K562 (cell line): ENCODE results near the gene NUBP2. TPM values are rescaled to one million over a fixed set of nuclear protein-coding genes. Genes with fewer than 3 reads are reported as not detected.

Experiments
- ATAC-seq: fragments of 200-7000 bp; cut with Tn5 transposase; 3 replicates; pipeline ENCODE4 v1.9.1; 2020; ENCODE audit warnings: moderate library complexity
- BruUV-seq: library from RNA; stranded (reverse); fragments of 400-500 nt; replicated peaks from 2 replicates; lab custom pipeline; 2021; lab: Mats Ljungman, UMichigan
- CTCF ChIA-PET: fragments of 300-600 bp; formaldehyde crosslinking; extraction: SDS; loops from one replicate; lab custom pipeline; 2021; ENCODE audit warnings: low intra/inter-chr PET ratio; lab: Yijun Ruan, JAX
- POLR2A ChIA-PET: fragments of 300-600, 350-650 bp; sonication (Branson Sonifier 250); formaldehyde crosslinking; extraction: SDS; loops from one replicate; lab custom pipeline; 2021; ENCODE audit warnings: antibody characterized with exemption, inconsistent platforms; lab: Yijun Ruan, JAX
- DNase-seq, 4 experiments: peaks; one replicate each; pipeline versions ENCODE4 v3.0.0 to v3.0.0-alpha.2; 2011 to 2018; ENCODE audit warnings: low spot score in 3 of 4, mixed read lengths in 3 of 4; ENCODE audit errors: extremely low read depth in 1 of 4
- FAIRE-seq: peaks from 2 replicates; lab custom pipeline; 2011; peaks lifted over from hg19 to GRCh38; lab: Jason Lieb, UNC
- H2AFZ ChIP-seq: 2 replicates; pipeline ENCODE4 v1.6.0; 2011; ENCODE audit warnings: low read depth, low read length, control low read depth, inconsistent platforms
- H3K27ac ChIP-seq: fragments of 200-600 bp; 3 replicates; pipeline ENCODE4 v1.8.0; 2011; ENCODE audit warnings: low read depth, mild to moderate bottlenecking, control low read depth, inconsistent platforms, low read length, moderate library complexity, mixed read lengths; ENCODE audit errors: extremely low read depth
- H3K27me3 ChIP-seq, 2 experiments: fragments of 300-600 bp in 1 of 2; 2 replicates in 1 of 2; 3 replicates in 1 of 2; pipeline versions ENCODE4 v1.6.0 to v1.8.0; 2011; ENCODE audit warnings: inconsistent platforms in 2 of 2, low read length in 2 of 2, mild to moderate bottlenecking in 1 of 2, mixed read lengths in 1 of 2, moderate library complexity in 1 of 2; ENCODE audit not compliant: control insufficient read depth in 2 of 2, insufficient read depth in 2 of 2
- H3K36me3 ChIP-seq: fragments of 300-600 bp; 3 replicates; pipeline ENCODE4 v1.8.0; 2011; ENCODE audit warnings: mild to moderate bottlenecking, low read length, inconsistent platforms; ENCODE audit not compliant: control insufficient read depth, insufficient read depth
- H3K4me1 ChIP-seq, 2 experiments: fragments of 200-600 bp in 1 of 2; replicated peaks in 1 of 2; 2 replicates in 1 of 2; 3 replicates in 1 of 2; pipeline versions ENCODE4 v1.5.1 to v1.8.0; 2011; ENCODE audit warnings: inconsistent platforms in 2 of 2, low read length in 2 of 2, mild to moderate bottlenecking in 1 of 2, mixed read lengths in 1 of 2, moderate library complexity in 1 of 2; ENCODE audit not compliant: control insufficient read depth in 2 of 2, insufficient read depth in 2 of 2
- H3K4me2 ChIP-seq: 2 replicates; pipeline ENCODE4 v1.6.1; 2011; ENCODE audit warnings: low read length, control low read depth, inconsistent platforms, mixed read lengths; ENCODE audit not compliant: insufficient read depth
- H3K4me3 ChIP-seq: fragments of 200-600 bp; sonication (generic), shearing (Covaris generic); 2 replicates; pipeline ENCODE4 v1.5.1; 2016; ENCODE audit warnings: control low read depth, inconsistent platforms
- H3K79me2 ChIP-seq: fragments of 200-600 bp; 3 replicates; pipeline ENCODE4 v1.8.0; 2011; ENCODE audit warnings: low read length, inconsistent platforms; ENCODE audit not compliant: control insufficient read depth, insufficient read depth
- H3K9ac ChIP-seq, 2 experiments: 2 replicates each; pipeline versions ENCODE4 v1.6.0 to v1.6.1; 2011; ENCODE audit warnings: low read depth in 2 of 2, low read length in 2 of 2, control low read depth in 1 of 2, inconsistent platforms in 1 of 2, mild to moderate bottlenecking in 1 of 2, mixed read lengths in 1 of 2; ENCODE audit not compliant: insufficient read depth in 1 of 2
- H3K9me1 ChIP-seq: one replicate; pipeline ENCODE4 v1.6.0; 2011; ENCODE audit warnings: inconsistent platforms, mild to moderate bottlenecking, low read length, moderate library complexity; ENCODE audit not compliant: control insufficient read depth, insufficient read depth
- H3K9me3 ChIP-seq: replicated peaks from 2 replicates; pipeline ENCODE4 v1.5.1; 2011; ENCODE audit warnings: low read depth, low read length, inconsistent platforms; ENCODE audit not compliant: control insufficient read depth, insufficient read depth
- H4K20me1 ChIP-seq: replicated peaks from 2 replicates; pipeline ENCODE4 v1.6.1; 2011; ENCODE audit warnings: low read length, inconsistent platforms, mixed read lengths; ENCODE audit not compliant: control insufficient read depth, insufficient read depth
- HEY1 ChIP-seq: fragments of 250-450 bp; sonication (Bioruptor Pico); IDR thresholded peaks from 2 replicates; pipeline ENCODE4 v1.5.0; 2020; ENCODE audit warnings: mild to moderate bottlenecking, moderate library complexity, borderline replicate concordance
- LEF1 ChIP-seq: fragments of 450-650 bp; IDR thresholded peaks from 2 replicates; pipeline ENCODE4 v1.6.1; 2016; ENCODE audit warnings: mild to moderate bottlenecking
- STAG1 ChIP-seq: sonication (generic); formaldehyde crosslinking; IDR thresholded peaks from 2 replicates; pipeline ENCODE4 v1.5.0; 2020; ENCODE audit warnings: missing genetic modification reagents, borderline replicate concordance
- XRCC5 ChIP-seq: fragments of 200-400 bp; formaldehyde crosslinking; IDR thresholded peaks from 2 replicates; pipeline ENCODE4 v1.6.1; 2017; ENCODE audit warnings: low read depth, mild to moderate bottlenecking, low read length
- ZBTB17 ChIP-seq: fragments of 450-650 bp; formaldehyde crosslinking; IDR thresholded peaks from 2 replicates; pipeline ENCODE4 v1.4.0; 2020; ENCODE audit warnings: mild to moderate bottlenecking
- ZNF146 ChIP-seq: IDR thresholded peaks from one replicate; pipeline ENCODE4 v1.6.1; 2018; ENCODE audit warnings: missing compliant biosample characterization; ENCODE audit not compliant: unreplicated experiment
- ZNF407 ChIP-seq: fragments of 450-650 bp; IDR thresholded peaks from 2 replicates; pipeline ENCODE4 v1.6.1; 2016; ENCODE audit warnings: low read depth
- WGBS: fragments of 100-300 bp; shearing (Covaris generic); methylation state at CpG from one replicate; pipeline ENCODE4 v1.1.6; 2016; ENCODE audit warnings: low coverage, mixed read lengths; ENCODE audit not compliant: insufficient coverage; ENCODE audit errors: missing lambda C conversion rate; 5-methylcytosine and 5-hydroxymethylcytosine counted together
- in situ Hi-C: fragments of 300-500 bp; cut with MboI; formaldehyde crosslinking; loops from 4 replicates; pipeline ENCODE4 v1.15.0; 2018; ENCODE audit warnings: inconsistent platforms, mixed read lengths
- intact Hi-C: fragments of 100-400 bp; cut with micrococcal nuclease; formaldehyde crosslinking; loops from 2 replicates; pipeline ENCODE4 v1.14.2; 2022
- polyA plus RNA-seq, 8 experiments: library from polyadenylated mRNA; depleted of rRNA in 4 of 8; stranded (reverse) in 5 of 8; unstranded in 3 of 8; fragments of >200 nt; fragmentation: Nextera tagmentation in 2 of 8; fragmentation: Illumina TruSeq in 1 of 8; extraction: Ambion mirVana in 2 of 8; extraction: Trizol in 1 of 8; gene quantifications; 2 replicates each; pipeline versions ENCODE4 v1.2.1 to v1.2.3, GENCODE V29; 2011 to 2014; ENCODE audit warnings: inconsistent platforms in 1 of 8, missing spikeins in 1 of 8
- total RNA-seq, 7 experiments: library from RNA; depleted of rRNA in 6 of 7; stranded (reverse); fragments of >200 nt in 6 of 7; fragmentation: Illumina TruSeq in 2 of 7; extraction: Trizol in 2 of 7; gene quantifications; 2 replicates each; pipeline versions ENCODE4 v1.2.1 to v1.2.3, GENCODE V29; 2011 to 2021; ENCODE audit warnings: low replicate concordance in 1 of 7

Gene NUBP2
- total and polyA plus RNA-seq, 9 of the 15 experiments (the other 6 are each of a cell fraction or from before 2014, with no cell fraction given): 1.8 to 115 (median 24.0) TPM

- Histone ChIP-seq H3K4me3 (no peak overlapping the region), H3K9me1 (no peaks in the 10 kb centered on the region), H4K20me1 (no peaks in the 10 kb centered on the region), H3K27me3 (no peaks in the 10 kb centered on the region), H2AFZ (no peak overlapping the region), H3K4me2 (no peak overlapping the region), H3K27ac (no peak overlapping the region), H3K79me2 (no peaks in the 10 kb centered on the region), H3K9ac (no peak overlapping the region), H3K4me1 (no peaks in the 10 kb centered on the region), H3K9me3 (no peaks in the 10 kb centered on the region), H3K36me3 (no peaks in the 10 kb centered on the region)
- DNase-seq: no peak
- no peak for ATAC-seq
- intact Hi-C loops (no loop called here), in situ Hi-C loops (no loop called here)
- 71% methylated on average over 10 of the region's 10 CpGs for WGBS
- no peak for TF ChIP-seq ZBTB17 (CRISPR knock-in tag)
- TF ChIP-seq LEF1: no peak
- TF ChIP-seq ZNF146 (CRISPR knock-in tag): no peak
- no peak for TF ChIP-seq XRCC5
- TF ChIP-seq HEY1 (CRISPR knock-in tag): no peak
- TF ChIP-seq STAG1 (CRISPR knock-in tag): no peak
- TF ChIP-seq ZNF407: no peak
- FAIRE-seq: no peak
- CTCF ChIA-PET: no interaction called here
- POLR2A ChIA-PET: no interaction called here
- BruUV-seq: no TSS peak
Measured at GRCh38 chr16:1800701-1801100, 17.9 kb downstream of the NUBP2 start.
